Rectal smooth muscle tissue (tissue), 1 donor: ENCODE measurements around the gene DMXL1.
"Not testable (repeated sequence)": the region's sequence is repeated elsewhere in the genome, so short reads cannot be mapped to it uniquely, and the experiment has no call there.

Experiments
- H3K27ac ChIP-seq: one replicate; pipeline ENCODE4 v1.7.0; 2013; ENCODE audit warnings: low read depth, low read length, inconsistent platforms
- H3K27me3 ChIP-seq: one replicate; pipeline ENCODE4 v1.7.0; 2013; ENCODE audit warnings: low read length; ENCODE audit not compliant: control insufficient read depth, insufficient read depth
- H3K36me3 ChIP-seq: one replicate; pipeline ENCODE4 v1.7.0; 2013; ENCODE audit warnings: low read length; ENCODE audit not compliant: control insufficient read depth, insufficient read depth
- H3K4me1 ChIP-seq: one replicate; pipeline ENCODE4 v1.7.0; 2013; ENCODE audit warnings: low read length; ENCODE audit not compliant: control insufficient read depth, insufficient read depth
- H3K4me3 ChIP-seq: one replicate; pipeline ENCODE4 v1.7.0; 2013; ENCODE audit warnings: low read length
- H3K9ac ChIP-seq: one replicate; pipeline ENCODE4 v1.7.0; 2013; ENCODE audit warnings: low read length

Gene DMXL1

DNA sequence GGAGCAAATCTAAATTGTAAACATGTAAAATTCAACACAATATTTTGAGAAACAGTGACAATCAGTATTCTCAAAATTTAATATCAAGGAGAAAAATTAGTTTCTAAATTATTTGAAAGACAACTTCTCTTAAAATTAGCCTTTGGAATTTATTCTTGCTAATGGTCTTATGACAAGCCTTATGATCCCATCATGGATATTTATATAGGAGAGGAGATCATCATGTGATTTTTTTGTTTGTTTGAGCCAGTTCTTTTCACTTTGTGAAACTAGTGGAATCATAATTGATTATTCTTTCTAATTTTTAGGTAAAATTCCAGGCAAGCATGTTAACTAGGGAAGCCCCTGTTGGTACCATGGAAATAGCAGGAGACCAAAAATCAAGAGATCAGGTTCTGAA lies 24.7 kb downstream of the DMXL1 start:
- Histone ChIP-seq H3K27me3 (no peaks in the 10 kb centered on the region), H3K27ac (no peak overlapping the region), H3K4me3 (no peak overlapping the region), H3K9ac (no peak overlapping the region), H3K36me3 (peaks cover 4% of the 10 kb centered on the region), H3K4me1 (no peaks in the 10 kb centered on the region)

DNA sequence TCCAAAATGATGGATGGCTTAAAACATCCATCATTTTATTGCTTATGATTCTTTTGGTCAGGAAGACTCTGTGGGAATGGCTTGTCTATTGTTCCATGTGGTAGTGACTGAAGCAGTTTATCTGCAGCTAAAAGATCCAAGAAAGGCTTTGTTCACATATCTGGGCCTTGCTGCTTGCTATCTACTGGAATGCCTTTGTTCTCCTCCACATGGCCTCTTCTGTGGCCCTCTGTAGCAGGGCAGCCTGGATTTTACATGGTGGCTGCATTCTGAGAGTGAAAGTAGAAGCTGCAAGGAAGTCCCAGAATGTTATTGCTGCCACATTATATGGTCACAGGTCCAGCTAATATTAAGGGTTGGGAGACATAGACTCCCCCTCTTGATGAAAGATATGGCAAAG lies 35.1 kb downstream of the DMXL1 start:
- Histone ChIP-seq H3K4me1 (no peaks in the 10 kb centered on the region), H3K9ac (no peak overlapping the region), H3K36me3 (peaks cover 8% of the 10 kb centered on the region), H3K27ac (no peak overlapping the region), H3K27me3 (no peaks in the 10 kb centered on the region), H3K4me3 (no peak overlapping the region)

DNA sequence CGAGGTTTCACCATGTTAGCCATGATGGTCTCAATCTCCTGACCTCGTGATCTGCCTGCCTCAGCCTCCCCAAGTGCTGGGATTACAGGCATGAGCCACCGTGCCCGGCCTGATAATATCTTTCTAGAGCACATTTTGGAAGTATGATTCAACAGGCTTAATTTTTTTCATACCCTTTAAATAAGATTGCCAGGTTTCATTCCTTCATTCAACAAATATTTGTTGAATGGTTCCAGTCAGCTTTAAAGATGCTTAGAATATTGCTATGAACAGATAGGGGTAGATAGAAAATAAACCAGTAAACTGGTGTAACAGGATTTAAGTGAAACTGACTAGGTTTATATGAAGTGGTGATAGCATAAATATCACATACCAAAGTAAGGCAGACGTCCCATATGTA lies 41.3 kb downstream of the DMXL1 start:
- Histone ChIP-seq H3K4me1 (no peaks in the 10 kb centered on the region), H3K4me3 (no peak overlapping the region), H3K27ac (no peak overlapping the region), H3K36me3 (peaks cover 13% of the 10 kb centered on the region), H3K27me3 (no peaks in the 10 kb centered on the region), H3K9ac (no peak overlapping the region)

DNA sequence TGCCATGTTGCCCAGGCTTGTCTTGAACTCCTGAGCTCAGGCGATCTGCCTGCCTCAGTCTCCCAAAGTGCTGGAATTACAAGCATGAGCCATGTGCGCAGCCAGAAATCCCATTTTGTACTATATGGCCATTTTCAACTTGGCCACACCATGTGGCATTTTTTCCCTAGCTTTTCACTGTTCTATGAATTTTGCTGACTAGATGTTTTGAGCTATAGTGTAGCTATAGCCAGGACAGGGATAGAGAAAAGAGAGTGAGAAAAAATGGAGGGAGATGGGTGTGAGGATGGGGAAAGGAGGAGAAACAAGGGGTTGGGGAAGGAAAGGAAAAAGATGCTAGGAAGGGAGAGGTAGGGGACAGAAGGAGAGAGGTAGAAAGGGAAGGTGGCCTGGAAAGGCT lies 46.4 kb downstream of the DMXL1 start:
- Histone ChIP-seq H3K36me3 (peaks cover 14% of the 10 kb centered on the region), H3K27me3 (no peaks in the 10 kb centered on the region), H3K9ac (no peak overlapping the region), H3K4me1 (no peaks in the 10 kb centered on the region), H3K4me3 (no peak overlapping the region), H3K27ac (no peak overlapping the region)

DNA sequence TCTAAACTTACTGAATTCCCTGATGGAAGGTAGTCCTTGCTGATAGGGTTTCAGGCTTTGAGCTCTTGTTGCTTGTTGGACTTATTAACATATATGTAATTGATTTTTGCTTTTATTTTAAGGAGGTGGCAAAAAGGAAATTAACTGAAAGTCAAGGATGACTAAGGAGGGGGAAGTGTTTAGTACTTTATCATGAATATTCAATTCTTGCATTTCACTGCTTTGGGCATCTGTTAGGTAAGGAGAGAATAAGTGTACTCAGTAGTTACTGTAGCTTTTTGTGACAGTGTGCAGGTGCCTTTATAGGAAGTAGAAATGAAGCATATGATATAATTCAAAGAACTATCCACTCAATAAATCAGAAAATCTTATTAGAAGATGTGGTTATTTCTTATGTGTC lies 47.1 kb downstream of the DMXL1 start:
- H3K9ac ChIP-seq = no peak overlapping the region
- H3K4me3 ChIP-seq = no peak overlapping the region
- H3K27me3 ChIP-seq = no peaks in the 10 kb centered on the region
- H3K27ac ChIP-seq = no peak overlapping the region
- H3K36me3 ChIP-seq = peaks cover 13% of the 10 kb centered on the region
- no peaks in the 10 kb centered on the region for H3K4me1 ChIP-seq

DNA sequence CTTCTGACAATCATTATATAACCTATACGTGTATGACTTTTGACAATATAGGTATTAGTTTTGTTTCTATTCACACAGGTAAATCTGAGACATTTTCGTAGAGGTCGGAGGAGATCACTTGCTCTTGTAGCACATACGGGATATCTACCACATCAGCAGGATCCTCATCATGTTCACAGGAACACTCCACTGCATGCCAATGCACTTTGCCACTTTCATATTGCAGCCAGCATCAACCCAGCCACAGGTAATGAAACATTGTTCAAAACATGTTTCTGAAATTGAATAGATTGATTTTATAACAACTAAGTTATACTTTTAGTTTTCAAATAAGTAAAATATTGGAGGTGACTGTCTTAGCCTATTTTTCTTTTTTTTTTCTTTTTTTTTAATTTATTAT lies 50.0 kb downstream of the DMXL1 start:
- Histone ChIP-seq H3K4me3 (no peak overlapping the region), H3K27ac (no peak overlapping the region), H3K4me1 (no peaks in the 10 kb centered on the region), H3K9ac (no peak overlapping the region), H3K27me3 (no peaks in the 10 kb centered on the region), H3K36me3 (peaks cover 11% of the 10 kb centered on the region)

DNA sequence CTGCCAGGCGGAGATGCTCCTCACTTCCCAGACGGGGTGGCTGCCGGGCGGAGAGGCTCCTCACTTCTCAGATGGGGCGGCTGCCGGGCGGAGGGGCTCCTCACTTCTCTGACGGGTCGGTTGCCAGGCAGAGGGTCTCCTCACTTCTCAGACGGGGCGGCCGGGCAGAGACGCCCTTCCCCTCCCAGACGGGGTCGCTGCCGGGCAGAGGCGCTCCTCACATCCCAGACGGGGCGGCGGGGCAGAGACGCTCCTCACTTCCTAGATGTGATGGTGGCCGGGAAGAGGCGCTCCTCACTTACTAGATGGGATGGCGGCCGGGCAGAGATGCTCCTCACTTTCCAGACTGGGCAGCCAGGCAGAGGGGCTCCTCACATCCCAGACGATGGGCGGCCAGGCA lies 51.6 kb downstream of the DMXL1 start:
- H3K36me3 ChIP-seq, H3K27ac ChIP-seq, H3K9ac ChIP-seq, H3K4me1 ChIP-seq, H3K4me3 ChIP-seq, H3K27me3 ChIP-seq: not testable (repeated sequence)

DNA sequence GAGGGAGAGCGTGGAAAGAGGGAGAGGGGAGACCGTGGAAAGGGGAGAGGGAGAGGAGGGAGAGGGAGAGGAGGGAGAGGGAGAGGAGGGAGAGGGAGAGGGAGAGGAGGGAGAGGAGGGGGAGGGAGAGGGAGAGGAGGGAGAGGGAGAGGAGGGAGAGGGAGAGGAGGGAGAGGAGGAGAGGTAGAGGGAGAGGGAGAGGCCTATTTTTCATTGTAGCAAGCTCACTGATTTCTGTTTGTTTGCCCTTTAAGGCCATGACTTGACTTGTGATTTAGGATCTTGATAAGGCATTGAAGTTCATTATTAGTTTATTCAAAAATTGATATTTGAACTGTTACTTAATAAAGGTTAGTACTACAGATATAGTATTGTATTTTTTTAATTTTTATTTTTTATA lies 52.4 kb downstream of the DMXL1 start:
- Histone ChIP-seq H3K4me1 (no peaks in the 10 kb centered on the region), H3K27ac (no peak overlapping the region), H3K27me3 (no peaks in the 10 kb centered on the region), H3K4me3 (no peak overlapping the region), H3K9ac (no peak overlapping the region), H3K36me3 (peaks cover 6% of the 10 kb centered on the region)

DNA sequence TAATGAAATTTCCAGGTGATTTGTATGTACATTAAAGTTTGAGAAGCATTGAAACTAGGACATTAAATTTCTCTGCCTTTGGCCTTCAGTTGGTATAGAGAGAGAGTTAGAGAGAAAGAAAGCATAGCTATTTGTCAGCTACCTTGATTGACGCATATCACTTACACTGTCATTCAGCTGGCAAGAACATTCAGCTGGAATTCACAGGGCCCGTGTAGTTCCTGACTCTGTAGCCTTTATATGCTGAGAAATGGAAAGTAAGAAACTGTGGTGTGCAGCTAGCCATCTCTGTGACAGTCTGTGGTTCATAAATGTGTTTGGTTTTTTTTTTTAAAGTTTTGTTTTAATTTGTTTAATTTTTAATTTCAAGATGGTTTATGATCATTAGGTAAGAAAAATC lies 58.9 kb downstream of the DMXL1 start:
- Histone ChIP-seq H3K4me3 (no peak overlapping the region), H3K27me3 (no peaks in the 10 kb centered on the region), H3K36me3 (peaks cover 10% of the 10 kb centered on the region), H3K27ac (no peak overlapping the region), H3K9ac (no peak overlapping the region), H3K4me1 (no peaks in the 10 kb centered on the region)

DNA sequence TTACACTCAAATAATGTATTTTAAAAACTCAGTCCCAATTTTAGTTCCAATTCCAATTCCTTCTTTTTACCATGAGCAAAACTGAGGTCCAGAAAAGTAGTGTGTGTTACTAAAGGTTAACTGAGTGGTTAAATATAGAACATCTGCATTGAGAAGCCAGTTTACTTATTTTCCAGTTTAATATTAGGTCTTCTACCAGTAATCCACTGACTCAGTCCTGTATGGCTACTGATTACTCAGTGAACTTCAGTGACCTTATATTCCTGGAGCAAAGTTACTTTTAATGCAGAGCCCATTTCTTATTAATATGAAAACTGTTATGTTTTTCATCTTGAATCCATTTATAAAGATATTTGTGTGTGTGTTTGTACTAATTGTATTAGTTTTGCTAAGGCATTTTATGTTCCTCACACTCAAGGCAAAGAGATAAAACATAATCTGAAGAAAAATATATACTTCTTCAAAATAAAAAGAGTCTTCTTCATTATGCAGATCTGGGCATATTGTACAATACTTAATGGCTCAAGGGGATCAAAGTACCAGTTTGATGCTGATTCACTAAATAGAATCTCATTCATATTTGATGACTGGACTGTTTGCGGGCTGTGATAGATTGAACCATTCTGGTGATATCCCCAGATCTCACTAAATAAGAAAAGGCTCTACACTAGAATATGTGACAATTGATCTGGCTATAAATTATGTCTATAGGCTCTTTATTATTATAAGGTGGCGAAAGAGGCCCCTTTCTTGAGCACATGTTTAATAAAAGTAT lies 60.8 kb downstream of the DMXL1 start:
- no peaks in the 10 kb centered on the region for H3K27me3 ChIP-seq
- H3K36me3 ChIP-seq = peaks cover 16% of the 10 kb centered on the region

DNA sequence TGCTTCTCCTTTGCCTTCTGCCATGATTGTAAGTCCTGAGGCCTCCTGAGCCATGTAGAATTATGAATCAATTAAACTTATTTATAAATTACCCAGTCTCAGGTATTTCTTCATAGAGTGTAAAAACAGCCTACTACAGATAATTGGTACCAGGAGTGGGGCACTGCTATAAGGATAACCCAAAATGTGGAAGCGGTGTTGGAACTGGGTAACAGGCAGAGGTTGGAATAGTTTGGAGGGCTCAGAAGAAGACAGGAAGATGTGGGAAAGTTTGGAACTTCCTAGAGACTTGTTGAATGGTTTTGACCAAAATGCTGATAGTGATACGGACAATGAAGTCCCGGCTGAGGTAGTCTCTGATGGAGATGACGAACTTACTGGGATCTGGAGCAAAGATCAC lies 64.9 kb downstream of the DMXL1 start:
- H3K36me3 ChIP-seq = peaks cover 16% of the 10 kb centered on the region
- H3K27ac ChIP-seq, H3K4me1 ChIP-seq, H3K27me3 ChIP-seq, H3K4me3 ChIP-seq, H3K9ac ChIP-seq: not testable (repeated sequence)

More for the DNA sequence above, 60.8 kb downstream of the DMXL1 start:
- no peaks in the 10 kb centered on the region for H3K4me1 ChIP-seq
- no peak overlapping the region for H3K27ac ChIP-seq
- H3K9ac ChIP-seq = no peak overlapping the region
- H3K4me3 ChIP-seq = no peak overlapping the region

DNA sequence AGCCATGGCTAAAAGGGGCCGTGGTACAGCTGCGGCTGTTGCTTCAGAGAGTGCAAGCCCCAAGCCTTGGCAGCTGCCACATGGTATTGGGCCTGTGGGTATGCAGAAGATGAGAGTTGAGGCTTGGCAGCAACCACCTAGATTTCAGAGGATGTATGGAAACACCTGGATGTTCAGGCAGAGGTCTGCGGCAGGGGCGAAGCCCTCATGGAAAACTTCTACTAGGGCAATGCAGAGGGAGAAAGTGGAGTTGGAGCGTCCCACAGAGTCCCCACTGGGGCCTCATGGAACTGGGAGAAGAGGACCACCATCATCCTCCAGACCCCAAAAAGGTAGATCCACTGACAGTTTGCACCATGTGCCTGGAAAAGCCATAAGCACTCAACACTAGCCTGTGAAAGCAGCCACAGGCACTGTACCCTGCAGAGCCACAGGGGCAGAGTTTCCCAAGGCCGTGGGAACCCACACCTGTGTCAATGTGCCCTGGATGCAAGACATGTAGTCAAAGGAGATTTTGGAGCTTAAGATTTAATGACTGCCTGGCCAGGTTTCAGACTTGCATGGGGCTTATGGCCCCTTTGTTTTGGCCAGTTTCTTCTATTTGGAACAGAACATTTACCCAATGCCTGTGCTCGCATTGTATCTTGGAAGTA lies 65.9 kb downstream of the DMXL1 start:
- Histone ChIP-seq H3K27me3 (no peaks in the 10 kb centered on the region), H3K4me1 (no peaks in the 10 kb centered on the region), H3K27ac (no peak overlapping the region), H3K36me3 (peaks cover 16% of the 10 kb centered on the region), H3K9ac (no peak overlapping the region), H3K4me3 (no peak overlapping the region)

DNA sequence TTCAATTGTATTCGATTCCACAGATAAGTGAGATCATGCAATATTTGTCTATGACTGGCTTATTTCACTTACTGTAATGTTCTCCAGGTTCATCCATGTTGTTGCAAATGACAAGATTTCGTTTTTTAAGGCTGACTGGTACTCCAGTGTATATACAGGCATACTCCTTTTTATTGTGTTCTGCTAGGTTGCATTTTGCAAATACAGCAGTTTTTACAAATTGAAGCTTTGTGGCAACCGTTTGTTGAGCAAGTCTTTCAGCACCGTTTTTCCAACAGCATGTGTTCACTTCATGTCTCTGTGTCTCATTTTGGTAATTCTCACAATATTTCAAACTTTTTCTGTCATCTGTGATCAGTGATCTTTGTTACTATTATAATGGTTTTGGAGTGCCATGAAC lies 82.7 kb downstream of the DMXL1 start:
- Histone ChIP-seq H3K36me3 (peaks cover 9% of the 10 kb centered on the region), H3K27ac (no peak overlapping the region), H3K9ac (no peak overlapping the region), H3K4me3 (no peak overlapping the region), H3K4me1 (no peaks in the 10 kb centered on the region), H3K27me3 (no peaks in the 10 kb centered on the region)
